Gastrocnemius medialis (tissue), 4 donors: Measurements from ENCODE around the gene MAP3K10.

Source experiments
- POLR2A ChIP-seq, 2 donors: fragments of 450-650 bp; IDR thresholded peaks; one replicate each; pipeline ENCODE4 v1.6.1; 2017; ENCODE audit warnings: antibody characterized with exemption in 2 of 2, mild to moderate bottlenecking in 2 of 2, moderate library complexity in 2 of 2
- TF ChIP-seq, protein P1 (sequence below), 5 experiments: fragments of 450-650 bp in 3 of 5; fragments of 200-600 bp in 2 of 5; sonication (generic) in 2 of 5; IDR thresholded peaks in 4 of 5; conservative IDR thresholded peaks in 1 of 5; 1 replicate in 4 of 5; 2 replicates in 1 of 5; pipeline ENCODE4 v1.5.1; 2016 to 2019; ENCODE audit warnings: antibody characterized with exemption in 5 of 5, mild to moderate bottlenecking in 3 of 5, moderate library complexity in 3 of 5

GRCh38 chr19:40263440-40264313, 72.5 kb downstream of the MAP3K10 start:
- TF ChIP-seq POLR2A (IDR thresholded peaks at IDR 0.05): no peak
- TF ChIP-seq, protein P1, sequence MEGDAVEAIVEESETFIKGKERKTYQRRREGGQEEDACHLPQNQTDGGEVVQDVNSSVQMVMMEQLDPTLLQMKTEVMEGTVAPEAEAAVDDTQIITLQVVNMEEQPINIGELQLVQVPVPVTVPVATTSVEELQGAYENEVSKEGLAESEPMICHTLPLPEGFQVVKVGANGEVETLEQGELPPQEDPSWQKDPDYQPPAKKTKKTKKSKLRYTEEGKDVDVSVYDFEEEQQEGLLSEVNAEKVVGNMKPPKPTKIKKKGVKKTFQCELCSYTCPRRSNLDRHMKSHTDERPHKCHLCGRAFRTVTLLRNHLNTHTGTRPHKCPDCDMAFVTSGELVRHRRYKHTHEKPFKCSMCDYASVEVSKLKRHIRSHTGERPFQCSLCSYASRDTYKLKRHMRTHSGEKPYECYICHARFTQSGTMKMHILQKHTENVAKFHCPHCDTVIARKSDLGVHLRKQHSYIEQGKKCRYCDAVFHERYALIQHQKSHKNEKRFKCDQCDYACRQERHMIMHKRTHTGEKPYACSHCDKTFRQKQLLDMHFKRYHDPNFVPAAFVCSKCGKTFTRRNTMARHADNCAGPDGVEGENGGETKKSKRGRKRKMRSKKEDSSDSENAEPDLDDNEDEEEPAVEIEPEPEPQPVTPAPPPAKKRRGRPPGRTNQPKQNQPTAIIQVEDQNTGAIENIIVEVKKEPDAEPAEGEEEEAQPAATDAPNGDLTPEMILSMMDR (IDR thresholded peaks at IDR 0.05 in 4 of 5, conservative IDR thresholded peaks at IDR 0.05 in 1 of 5): no peak
